Peyer's patch (tissue), 4 donors: Measurements from ENCODE around the gene GPR137B. TPM values are rescaled to one million over a fixed set of nuclear protein-coding genes. Genes with fewer than 3 reads are reported as not detected.

Experiments used
- DNase-seq, 3 donors: peaks; one replicate each; pipeline ENCODE4 v3.0.0-alpha.2; 2017 to 2019
- H3K27ac ChIP-seq, 4 donors: fragments of 200-600 bp; sonication (generic); one replicate each; pipeline ENCODE4 v1.5.1; 2016 to 2019
- H3K27me3 ChIP-seq, 2 donors: fragments of 200-600 bp; sonication (generic); one replicate each; pipeline ENCODE4 v1.5.1; 2019
- H3K36me3 ChIP-seq, 3 donors: fragments of 200-600 bp; sonication (generic); one replicate each; pipeline ENCODE4 v1.5.1; 2016 to 2019
- H3K4me1 ChIP-seq, 4 donors: fragments of 200-600 bp; sonication (generic); one replicate each; pipeline ENCODE4 v1.5.1; 2016 to 2019
- H3K4me3 ChIP-seq, 4 donors: fragments of 200-600 bp; sonication (generic); 1 replicate in 3 of 4; 2 replicates in 1 of 4; pipeline ENCODE4 v1.5.1; 2016 to 2019; ENCODE audit warnings: mild to moderate bottlenecking in 1 of 4
- H3K9me3 ChIP-seq, 4 donors: fragments of 200-600 bp; sonication (generic); one replicate each; pipeline ENCODE4 v1.5.1; 2016 to 2019; ENCODE audit warnings: mild to moderate bottlenecking in 1 of 4
- CTCF ChIP-seq, 6 experiments: fragments of 450-650 bp in 4 of 6; fragments of 200-600 bp in 2 of 6; sonication (generic) in 1 of 6; IDR thresholded peaks; one replicate each; pipeline ENCODE4 v1.5.1; 2017 to 2019; ENCODE audit warnings: antibody characterized with exemption in 6 of 6, mild to moderate bottlenecking in 3 of 6, moderate library complexity in 1 of 6
- POLR2A ChIP-seq, 2 donors: fragments of 450-650 bp; IDR thresholded peaks; one replicate each; pipeline ENCODE4 v1.5.1; 2017; ENCODE audit warnings: antibody characterized with exemption in 2 of 2, mild to moderate bottlenecking in 2 of 2, moderate library complexity in 2 of 2
- total RNA-seq, 4 donors: library from RNA; depleted of rRNA; stranded (reverse); fragments of >200 nt; gene quantifications; one replicate each; pipeline ENCODE4 v1.1.0, GENCODE V29; 2016

The GPR137B gene
- total RNA-seq, 4 donors from 2014 or later: 13.4 to 37.1 (median 23.0) TPM

DNA sequence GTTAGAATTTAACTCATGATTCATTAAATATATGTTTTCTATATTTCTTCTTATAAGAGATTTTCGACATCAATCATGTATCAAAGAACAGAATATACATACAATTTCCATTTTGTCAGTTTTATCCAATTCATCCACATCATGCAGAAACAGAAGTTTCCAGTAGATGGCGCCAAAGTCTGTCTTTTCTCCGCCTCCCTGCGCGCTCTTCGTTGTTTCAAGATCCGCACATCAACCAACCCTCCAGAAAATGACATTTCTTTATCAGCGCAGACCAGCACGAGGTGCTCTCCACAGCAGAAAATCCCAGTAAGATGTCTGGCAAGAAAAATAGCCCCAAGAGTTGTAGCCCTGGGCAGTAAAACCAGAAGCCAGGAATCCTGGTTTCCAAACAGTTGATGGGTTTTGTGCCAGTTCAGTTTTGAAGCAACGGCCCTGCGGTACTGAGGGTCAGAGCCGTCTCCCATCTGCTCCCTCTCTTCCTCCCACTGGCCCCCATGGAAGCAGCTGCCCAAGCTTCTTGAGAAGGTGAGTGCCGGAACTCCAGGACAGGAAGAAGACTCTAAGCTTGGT, 38.6 kb upstream of the GPR137B start:
- Histone ChIP-seq H3K4me3 (no peak overlapping the region), H3K27ac (no peak overlapping the region), H3K4me1 (peaks cover 0 to 3% (median 0%) of the 10 kb centered on the region in 4 donors), H3K27me3 (no peaks in the 10 kb centered on the region), H3K9me3 (no peaks in the 10 kb centered on the region), H3K36me3 (no peaks in the 10 kb centered on the region)
- TF ChIP-seq CTCF (IDR thresholded peaks at IDR 0.05) (peak; percentile 75 to 85 (median 82)), POLR2A (IDR thresholded peaks at IDR 0.05) (no peak)
- peak in 2 of 3 donors; percentile 32 to 77 for DNase-seq

DNA sequence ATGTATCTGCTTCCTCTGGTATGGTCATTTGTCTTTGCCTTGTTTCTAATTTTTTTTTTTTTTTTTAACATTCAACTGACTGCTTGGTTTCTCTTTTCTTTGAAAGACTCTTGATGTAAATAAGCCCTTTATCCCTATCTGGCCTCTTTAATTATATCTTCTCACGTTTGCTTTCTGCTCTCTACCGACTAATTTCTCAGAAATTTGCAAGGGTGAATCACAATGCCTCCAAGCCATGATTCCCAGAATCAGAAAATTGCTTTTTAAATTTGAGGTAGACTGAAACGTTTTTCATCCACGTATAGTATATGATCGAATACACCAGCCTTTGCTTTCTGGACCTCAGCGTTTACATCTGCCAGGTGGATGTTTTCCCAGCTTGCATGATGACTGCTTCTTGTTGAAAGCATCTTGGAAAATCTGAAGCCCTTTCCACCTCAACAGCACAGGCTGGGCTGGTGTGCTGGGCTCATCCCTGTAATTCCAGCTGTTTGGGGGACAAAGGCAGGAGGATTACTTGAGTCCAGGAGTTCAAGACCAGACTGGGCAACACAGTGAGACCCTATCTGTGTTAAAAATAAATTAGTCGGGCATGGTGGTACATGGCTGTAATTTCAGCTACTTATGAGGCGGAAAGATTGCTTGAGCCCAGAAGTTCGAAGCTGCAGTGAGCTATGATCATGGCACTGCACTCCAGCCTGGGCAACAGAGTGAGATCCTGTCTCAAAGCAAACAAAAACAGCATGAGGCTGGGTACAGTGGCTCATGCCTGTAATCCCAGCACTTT, 35.0 kb upstream of the GPR137B start:
- no peaks in the 10 kb centered on the region for H3K9me3 ChIP-seq
- peaks cover 0 to 3% (median 0%) of the 10 kb centered on the region in 4 donors for H3K4me1 ChIP-seq
- H3K27ac ChIP-seq: no peak overlapping the region
- TF ChIP-seq CTCF (IDR thresholded peaks at IDR 0.05) (no peak), POLR2A (IDR thresholded peaks at IDR 0.05) (no peak)
- no peaks in the 10 kb centered on the region for H3K36me3 ChIP-seq
- H3K27me3 ChIP-seq: no peaks in the 10 kb centered on the region
- H3K4me3 ChIP-seq: no peak overlapping the region
- no peak for DNase-seq

DNA sequence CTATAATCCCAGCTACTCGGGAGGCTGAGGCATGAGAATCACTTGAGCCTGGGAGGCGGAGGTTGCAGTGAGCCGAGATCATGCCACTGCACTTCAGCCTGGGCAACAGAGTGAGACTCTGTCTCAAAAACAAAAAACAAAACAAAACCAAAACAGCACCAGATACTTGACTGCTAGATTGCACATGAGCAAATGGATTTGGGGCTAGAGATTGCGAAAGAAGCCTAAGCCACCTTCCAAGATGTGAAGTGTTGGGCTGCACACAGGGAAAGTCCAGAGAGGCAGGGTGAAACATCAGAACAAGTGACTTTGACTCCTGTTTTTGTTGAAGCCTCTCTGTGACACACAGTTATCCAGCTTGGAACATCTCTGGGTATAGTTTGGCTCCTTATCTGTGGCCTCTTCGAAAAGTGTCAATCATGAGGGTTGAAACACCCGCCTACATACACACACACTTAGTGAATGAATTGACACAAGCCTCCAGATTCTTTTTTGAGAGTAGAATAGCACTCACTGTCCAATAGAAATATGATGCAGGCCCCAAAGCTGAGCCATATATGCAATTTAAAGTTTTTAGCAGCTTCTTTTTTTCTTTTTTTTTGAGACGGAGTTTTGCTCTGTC, 34.2 kb upstream of the GPR137B start:
- H3K4me1 ChIP-seq: peaks cover 0 to 3% (median 0%) of the 10 kb centered on the region in 4 donors
- H3K9me3 ChIP-seq: no peaks in the 10 kb centered on the region
- DNase-seq: no peak
- TF ChIP-seq POLR2A (IDR thresholded peaks at IDR 0.05) (no peak), CTCF (IDR thresholded peaks at IDR 0.05) (no peak)
- no peak overlapping the region for H3K4me3 ChIP-seq
- H3K27me3 ChIP-seq: no peaks in the 10 kb centered on the region
- H3K36me3 ChIP-seq: no peaks in the 10 kb centered on the region
- H3K27ac ChIP-seq: no peak overlapping the region

- no peak for DNase-seq
- H3K9me3 ChIP-seq: no peaks in the 10 kb centered on the region
- no peaks in the 10 kb centered on the region for H3K27me3 ChIP-seq
- no peak overlapping the region for H3K4me3 ChIP-seq
- H3K36me3 ChIP-seq: no peaks in the 10 kb centered on the region
- H3K27ac ChIP-seq: no peak overlapping the region
- H3K4me1 ChIP-seq: no peaks in the 10 kb centered on the region
- no peak for TF ChIP-seq CTCF (IDR thresholded peaks at IDR 0.05)
- TF ChIP-seq POLR2A (IDR thresholded peaks at IDR 0.05): no peak
These were observed 32.2 kb upstream of the GPR137B start for GRCh38 chr1:236110137-236110536.

DNA sequence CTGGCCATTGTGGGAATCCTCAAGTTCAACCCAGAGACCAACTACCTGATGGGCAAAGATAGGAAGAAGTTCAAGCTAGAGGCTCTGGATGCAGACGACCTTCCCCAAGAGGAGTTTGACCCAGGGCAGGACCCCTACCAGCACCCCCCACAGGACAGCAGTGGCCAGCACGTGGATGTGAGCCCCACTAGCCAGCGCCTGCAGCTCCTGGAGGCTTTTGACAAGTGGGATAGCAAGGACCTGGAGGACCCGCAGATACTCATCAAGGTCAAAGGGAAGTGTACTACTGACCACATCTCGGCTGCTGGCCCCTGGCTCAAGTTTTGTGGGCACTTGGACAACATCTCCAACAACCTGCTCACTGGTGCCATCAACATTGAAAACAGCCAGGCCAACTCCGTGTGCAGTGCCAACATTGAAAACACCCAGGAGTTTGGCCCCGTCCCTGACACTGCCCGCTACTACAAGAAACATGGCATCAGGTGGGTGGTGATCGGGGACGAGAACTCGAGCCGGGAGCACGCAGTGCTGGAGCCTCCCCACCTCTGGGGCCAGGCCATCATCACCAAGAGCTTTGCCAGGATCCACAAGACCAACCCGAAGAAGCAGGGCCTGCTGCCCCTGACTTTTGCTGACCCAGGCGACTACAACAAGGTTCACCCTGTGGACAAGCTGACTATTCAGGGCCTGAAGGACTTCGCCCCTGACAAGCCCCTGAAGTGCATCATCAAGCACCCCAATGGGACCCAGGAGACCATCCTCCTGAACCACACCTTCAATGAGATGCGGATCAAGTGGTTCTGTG, 30.6 kb upstream of the GPR137B start:
- TF ChIP-seq POLR2A (IDR thresholded peaks at IDR 0.05) (no peak), CTCF (IDR thresholded peaks at IDR 0.05) (no peak)
- DNase-seq: no peak

More for the DNA sequence above, 30.6 kb upstream of the GPR137B start:
- H3K4me1 ChIP-seq: no peaks in the 10 kb centered on the region
- H3K27me3 ChIP-seq: no peaks in the 10 kb centered on the region
- no peaks in the 10 kb centered on the region for H3K9me3 ChIP-seq
- no peak overlapping the region for H3K27ac ChIP-seq
- no peaks in the 10 kb centered on the region for H3K36me3 ChIP-seq
- H3K4me3 ChIP-seq: no peak overlapping the region
